GM15510 (cell line): ENCODE data around the gene ZNF771.

Experiments
- POLR2A ChIP-seq: IDR thresholded peaks from 3 replicates; pipeline ENCODE4 v1.6.1; 2011; ENCODE audit warnings: borderline replicate concordance; ENCODE audit not compliant: insufficient read length; ENCODE audit errors: extremely low read depth

ZNF771 gene

GRCh38 chr16:30401768-30402425 is 5.5 kb upstream of the ZNF771 start:
- no peak for TF ChIP-seq POLR2A

DNA sequence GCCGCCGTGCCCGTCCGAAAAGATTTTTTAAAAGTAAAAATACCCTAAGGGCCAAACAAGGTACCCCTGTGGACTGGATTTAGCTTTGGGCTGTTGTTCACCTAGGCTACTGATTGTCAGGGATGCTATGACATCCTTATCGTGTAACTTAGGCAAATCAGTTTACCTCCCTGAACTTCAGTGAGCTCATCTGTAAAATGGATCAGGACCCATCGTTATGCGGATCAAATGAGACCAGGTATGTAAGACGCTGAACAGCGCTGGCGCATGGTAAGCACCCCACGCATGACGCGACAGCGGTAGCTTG is 658 bp upstream of the ZNF771 start:
- no peak for TF ChIP-seq POLR2A

DNA sequence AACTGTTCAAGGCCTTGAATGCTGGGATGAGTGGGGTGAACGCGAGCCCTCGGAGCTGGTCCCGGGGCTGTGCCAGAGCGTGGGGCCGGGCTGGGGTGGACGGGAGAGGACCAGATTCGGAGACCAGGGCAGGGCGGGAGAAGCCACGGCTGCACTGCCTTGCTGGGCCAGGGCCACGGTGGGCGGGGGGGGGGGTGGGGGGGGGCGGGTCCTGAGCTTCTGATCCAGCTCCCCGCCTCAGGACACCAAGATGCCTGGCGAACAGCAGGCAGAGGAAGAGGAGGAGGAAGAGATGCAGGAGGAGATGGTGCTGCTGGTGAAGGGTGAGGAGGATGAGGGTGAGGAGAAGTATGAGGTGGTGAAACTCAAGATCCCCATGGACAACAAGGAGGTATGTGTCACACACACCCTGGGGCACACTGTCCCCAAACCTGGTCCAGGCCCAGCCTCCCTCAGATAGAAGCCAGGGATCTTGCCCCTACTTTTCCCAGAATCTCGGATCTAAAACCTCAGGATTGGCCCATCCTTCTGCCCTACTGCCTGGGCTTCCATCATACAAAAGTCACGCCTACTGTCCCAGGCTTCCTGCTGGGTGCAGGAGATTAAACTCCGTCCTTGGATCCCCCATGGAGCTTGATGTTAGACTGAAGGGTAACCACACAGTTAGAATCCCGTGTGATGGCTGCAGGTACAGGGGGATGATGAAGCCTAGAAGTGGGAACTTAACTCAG is 563 bp downstream of the ZNF771 start:
- TF ChIP-seq POLR2A, result no peak

DNA sequence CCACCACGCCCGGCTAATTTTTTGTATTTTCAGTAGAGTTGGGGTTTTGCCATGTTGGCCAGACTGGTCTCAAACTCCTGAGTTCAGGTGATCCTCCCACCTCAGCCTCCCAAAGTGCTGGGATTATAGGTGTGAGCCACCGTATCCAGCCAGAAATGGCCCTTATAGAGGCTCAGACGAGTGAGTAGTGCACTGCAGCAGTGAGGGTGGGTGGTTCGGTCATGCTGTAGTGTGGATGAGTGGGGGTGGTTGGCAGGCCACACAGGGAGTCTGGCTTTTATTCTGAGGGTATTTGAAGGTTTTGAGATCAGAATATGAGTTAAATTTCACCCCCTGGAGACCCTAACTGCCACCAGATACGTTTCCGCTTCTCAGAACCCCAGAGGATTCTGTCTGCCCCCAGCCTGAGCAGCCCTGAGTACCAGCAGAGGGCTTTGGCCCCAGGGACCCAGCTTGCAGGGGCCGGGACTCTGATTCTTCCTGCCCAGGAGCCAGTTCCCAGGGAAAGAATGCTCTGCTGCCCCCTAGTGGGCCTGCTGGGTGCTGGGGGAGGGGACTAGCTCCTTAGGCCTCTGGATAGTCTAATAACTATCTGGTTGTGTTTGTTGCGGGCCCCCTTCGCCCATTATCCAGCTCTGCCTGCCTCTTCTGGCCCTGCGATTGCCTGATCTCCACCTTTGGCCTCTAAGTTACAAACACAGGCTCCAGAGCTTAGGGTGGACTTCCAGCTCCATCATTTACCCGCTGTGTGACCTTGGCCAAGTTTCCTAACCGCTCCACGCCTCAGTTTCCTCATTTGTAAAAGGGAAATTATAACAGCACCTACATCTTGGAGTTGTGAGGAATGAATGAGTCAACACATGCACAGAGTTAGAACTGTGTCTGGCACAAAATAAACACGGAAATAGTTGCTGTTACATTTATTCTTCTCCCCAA is 2.0 kb downstream of the ZNF771 start:
- no peak for TF ChIP-seq POLR2A

DNA sequence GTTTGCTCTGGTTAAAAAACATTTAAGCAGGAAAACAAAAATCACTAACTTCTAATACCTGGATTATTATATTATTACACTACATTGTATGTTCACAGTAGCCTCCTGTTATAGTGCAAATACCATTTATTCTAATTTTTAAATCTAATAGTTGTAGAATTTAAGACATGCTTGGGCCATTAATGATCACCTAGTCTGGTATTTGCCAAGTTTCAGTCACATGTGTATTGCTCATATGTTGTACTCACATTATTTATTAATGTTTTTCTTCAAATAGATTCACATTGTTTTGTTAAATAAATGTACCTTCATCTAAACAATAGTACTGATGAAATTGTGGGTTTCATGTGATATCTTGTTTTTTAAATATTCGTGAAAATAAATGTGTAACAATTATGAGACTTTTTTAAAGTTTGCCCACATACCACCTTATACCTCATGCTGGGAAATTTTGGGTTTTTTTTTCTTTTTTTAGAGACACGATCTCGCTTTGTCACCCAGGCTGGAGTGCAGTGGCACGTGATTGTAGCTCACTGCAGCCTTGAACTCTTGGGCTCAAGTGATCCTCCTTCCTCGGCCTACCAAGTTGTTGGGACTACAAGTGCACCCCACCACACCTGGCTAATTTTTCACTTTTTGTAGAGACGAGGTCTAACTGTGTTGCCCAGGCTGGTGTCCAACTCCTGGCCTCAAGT is 5.9 kb downstream of the ZNF771 start:
- no peak for TF ChIP-seq POLR2A

- TF ChIP-seq POLR2A, result no peak
Measured at GRCh38 chr16:30414159-30414558, 6.8 kb downstream of the ZNF771 start.

DNA sequence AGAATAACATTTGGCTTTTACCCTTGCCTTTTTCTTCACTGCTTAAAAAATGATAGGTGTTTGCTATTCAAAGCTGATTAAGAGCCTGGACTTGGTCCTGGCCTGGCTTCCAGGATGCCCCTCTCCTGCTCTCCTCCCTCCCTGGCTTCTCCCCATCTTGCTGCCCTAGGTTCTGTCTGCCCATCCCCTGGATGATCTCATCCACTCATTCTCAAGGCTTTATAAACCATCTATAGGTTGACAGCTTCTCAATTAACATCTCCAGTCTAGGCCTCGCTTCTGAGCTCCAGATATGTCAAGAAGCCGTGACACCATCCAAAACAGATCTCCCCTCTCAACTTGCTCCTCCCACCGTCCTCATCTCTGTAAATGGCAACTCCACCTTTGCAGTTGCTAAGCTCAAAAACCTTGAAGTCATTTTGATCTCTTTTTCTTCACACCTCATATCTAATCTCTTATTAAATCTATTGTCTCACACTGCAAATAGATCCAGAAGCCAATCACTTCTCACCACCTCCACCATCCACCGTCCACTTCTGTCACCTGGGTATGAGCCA is 8.7 kb downstream of the ZNF771 start:
- no peak for TF ChIP-seq POLR2A

DNA sequence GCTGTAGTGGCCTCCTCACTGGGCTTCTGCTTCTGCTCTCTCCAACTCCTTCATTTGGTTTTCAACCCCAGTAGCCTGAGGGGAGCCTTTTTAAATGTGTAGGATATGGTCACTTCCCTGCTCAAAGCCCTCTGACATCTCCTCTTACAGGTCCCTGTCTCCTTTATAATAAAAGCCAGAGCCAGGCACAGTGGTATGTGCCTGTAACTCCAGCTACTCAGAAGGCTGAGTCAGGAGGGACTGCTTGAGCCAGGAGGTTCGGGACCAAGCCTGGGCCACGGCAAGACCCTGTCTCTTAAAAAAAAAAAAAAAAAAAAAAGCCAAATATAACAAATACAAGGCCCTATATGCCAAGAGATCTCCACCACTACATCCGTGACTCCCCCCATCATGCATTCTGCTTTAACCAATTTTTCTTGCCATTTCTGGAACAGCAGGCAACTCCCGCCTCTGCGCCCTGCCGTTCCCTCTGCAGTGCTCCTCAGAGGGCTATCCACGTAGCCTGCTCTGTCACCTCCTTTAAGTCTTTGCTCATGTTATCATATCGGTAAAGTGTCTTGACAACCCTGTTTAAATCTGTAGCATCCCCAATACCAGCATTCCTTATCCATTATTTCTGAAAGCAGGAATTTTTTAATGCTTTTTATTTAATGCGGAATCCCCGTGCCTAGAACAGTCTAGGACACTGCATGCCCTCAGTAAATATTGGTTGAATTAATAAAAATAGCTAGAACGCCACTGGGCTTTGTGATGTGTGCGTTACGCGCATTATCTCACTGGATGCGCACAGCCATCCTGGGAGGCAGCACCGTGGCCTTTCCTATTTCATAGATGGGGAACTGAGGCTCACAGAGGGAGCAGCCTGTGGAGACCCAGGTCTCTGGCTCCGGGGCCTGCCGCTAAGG is 9.5 kb downstream of the ZNF771 start:
- no peak for TF ChIP-seq POLR2A

GRCh38 chr16:30417529-30418349 is 10.3 kb downstream of the ZNF771 start:
- TF ChIP-seq POLR2A, result peak; percentile 52

DNA sequence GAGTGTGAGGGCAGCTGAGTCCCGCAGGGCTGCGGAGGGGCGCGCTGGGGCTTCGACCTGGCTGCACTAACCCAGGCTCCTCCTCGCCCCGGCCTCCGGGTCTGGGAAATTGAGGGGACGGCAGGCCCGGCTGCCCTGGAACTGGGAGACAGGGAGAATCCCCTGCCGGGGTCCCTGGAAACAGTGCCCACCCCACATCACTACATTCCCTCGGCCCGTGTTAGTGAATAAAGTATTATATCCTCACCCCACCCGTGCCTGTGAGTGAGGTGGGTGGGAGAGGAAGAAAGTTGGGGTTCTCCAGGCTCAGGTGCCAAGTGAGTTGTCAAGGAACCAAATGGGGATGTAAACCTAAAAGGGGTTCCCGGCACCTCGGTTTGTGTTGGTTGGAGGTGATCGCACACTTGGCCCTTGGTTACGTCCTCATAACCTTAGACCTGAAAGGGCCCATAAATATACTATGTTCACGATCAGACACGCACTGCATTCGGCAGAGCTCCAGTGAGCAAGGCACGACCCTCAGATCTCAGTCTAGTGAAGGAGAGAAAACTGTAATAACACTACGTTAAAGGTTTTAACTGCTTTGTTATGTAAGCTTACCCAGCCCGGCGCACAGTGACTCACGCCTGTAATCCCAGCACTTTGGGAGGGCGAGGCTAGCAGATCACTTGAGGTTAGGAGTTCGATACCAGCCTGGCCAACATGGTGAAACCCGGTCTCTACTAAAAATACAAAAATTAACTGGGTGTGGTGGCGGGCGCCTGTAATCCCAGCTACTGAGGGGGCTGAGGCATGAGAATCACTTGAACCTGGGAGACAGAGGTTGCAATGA is 11.2 kb downstream of the ZNF771 start:
- TF ChIP-seq POLR2A, result no peak

- no peak for TF ChIP-seq POLR2A
Measured at GRCh38 chr16:30421010-30421409, 13.6 kb downstream of the ZNF771 start.

DNA sequence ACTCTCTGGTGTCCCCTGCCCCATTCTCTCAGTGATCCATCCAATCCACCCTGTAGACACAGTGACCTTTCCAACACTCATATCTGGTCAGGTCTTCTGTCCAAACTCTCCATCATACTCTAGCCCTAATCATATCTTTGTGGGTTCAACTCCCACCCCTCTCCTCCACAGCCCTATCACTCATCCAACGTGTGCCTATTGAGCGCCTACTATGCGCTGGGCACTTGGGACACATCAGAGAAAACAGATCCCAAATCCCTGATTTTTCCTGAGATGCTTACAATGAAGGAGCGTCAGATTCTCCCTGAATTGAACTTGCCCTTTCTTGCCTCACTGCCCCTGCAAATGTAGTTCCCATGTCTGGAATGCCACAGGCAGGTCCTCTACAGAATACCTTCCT is 20.6 kb downstream of the ZNF771 start:
- no peak for TF ChIP-seq POLR2A
